22Rv1 (cell line): ENCODE results near the gene HTRA1.

Experiments used
- H3K27ac ChIP-seq: fragments of 450-650 bp; 2 replicates; pipeline ENCODE4 v1.5.1; 2017
- CTCF ChIP-seq: fragments of 450-650 bp; IDR thresholded peaks from 2 replicates; pipeline ENCODE4 v1.5.1; 2017; ENCODE audit warnings: mild to moderate bottlenecking
- ZFX ChIP-seq: fragments of 450-650 bp; IDR thresholded peaks from 2 replicates; pipeline ENCODE4 v1.6.1; 2017; ENCODE audit warnings: antibody characterized with exemption, borderline replicate concordance

Gene HTRA1

GRCh38 chr10:122421742-122422141 is 39.6 kb upstream of the HTRA1 start:
- TF ChIP-seq ZFX: no peak
- H3K27ac ChIP-seq: no peak overlapping the region

GRCh38 chr10:122422266-122422989 is 38.9 kb upstream of the HTRA1 start:
- TF ChIP-seq CTCF (no peak), ZFX (no peak)
- no peak overlapping the region for H3K27ac ChIP-seq

GRCh38 chr10:122424059-122424458 is 37.3 kb upstream of the HTRA1 start:
- no peak overlapping the region for H3K27ac ChIP-seq
- TF ChIP-seq ZFX: no peak
- TF ChIP-seq CTCF: no peak

GRCh38 chr10:122426829-122427228 is 34.5 kb upstream of the HTRA1 start:
- TF ChIP-seq ZFX (no peak), CTCF (no peak)
- H3K27ac ChIP-seq: no peak overlapping the region

GRCh38 chr10:122427280-122427679 is 34.1 kb upstream of the HTRA1 start:
- no peak overlapping the region for H3K27ac ChIP-seq
- TF ChIP-seq ZFX (no peak), CTCF (no peak)

- TF ChIP-seq ZFX: no peak
- TF ChIP-seq CTCF: peak; percentile 78
- H3K27ac ChIP-seq: no peak overlapping the region
Observed at GRCh38 chr10:122435212-122435827, 26.0 kb upstream of the HTRA1 start.

- no peak overlapping the region for H3K27ac ChIP-seq
- TF ChIP-seq ZFX (no peak), CTCF (no peak)
Observed at GRCh38 chr10:122441961-122442360, 19.4 kb upstream of the HTRA1 start.
